Endodermal cell (in vitro differentiated cells): ENCODE results near the gene STAMBPL1. TPM values are rescaled to one million over a fixed set of nuclear protein-coding genes. Genes with fewer than 3 reads are reported as not detected.

ENCODE experiments used
- DNase-seq: peaks from one replicate; pipeline ENCODE4 v3.0.0-alpha.2; 2017
- H3K27ac ChIP-seq: 2 replicates; pipeline ENCODE4 v1.5.1; 2013; ENCODE audit warnings: mild to moderate bottlenecking, low read depth, low read length, moderate library complexity
- H3K27me3 ChIP-seq: 2 replicates; pipeline ENCODE4 v1.6.1; 2013; ENCODE audit warnings: mild to moderate bottlenecking, low read length, moderate library complexity; ENCODE audit not compliant: insufficient read depth, control insufficient read depth, poor library complexity, severe bottlenecking
- H3K36me3 ChIP-seq: 2 replicates; pipeline ENCODE4 v1.7.0; 2013; ENCODE audit warnings: mild to moderate bottlenecking, low read length, moderate library complexity; ENCODE audit not compliant: control insufficient read depth, insufficient read depth
- H3K4me1 ChIP-seq: one replicate; pipeline ENCODE4 v1.7.0; 2013; ENCODE audit warnings: low read length; ENCODE audit not compliant: control insufficient read depth, insufficient read depth
- H3K4me3 ChIP-seq: 2 replicates; pipeline ENCODE4 v1.5.1; 2013; ENCODE audit warnings: mild to moderate bottlenecking, low read length, moderate library complexity
- H3K9ac ChIP-seq: 2 replicates; pipeline ENCODE4 v1.6.1; 2013; ENCODE audit warnings: mild to moderate bottlenecking, low read length, moderate library complexity; ENCODE audit not compliant: poor library complexity, severe bottlenecking; ENCODE audit errors: extremely low read depth
- H3K9me3 ChIP-seq: 2 replicates; pipeline ENCODE4 v1.6.1; 2013; ENCODE audit warnings: mild to moderate bottlenecking, low read length, moderate library complexity; ENCODE audit not compliant: control insufficient read depth
- H3K27ac Mint-ChIP-seq: 2 replicates; pipeline ENCODE4 v1.8.0; 2020; ENCODE audit warnings: mixed read lengths
- H3K27me3 Mint-ChIP-seq: 2 replicates; pipeline ENCODE4 v1.8.0; 2021; ENCODE audit warnings: mild to moderate bottlenecking, mixed read lengths; ENCODE audit not compliant: insufficient read depth
- H3K36me3 Mint-ChIP-seq: 2 replicates; pipeline ENCODE4 v1.8.0; 2020; ENCODE audit warnings: low read depth, mixed read lengths
- H3K4me1 Mint-ChIP-seq: 2 replicates; pipeline ENCODE4 v1.8.0; 2020; ENCODE audit warnings: mixed read lengths
- H3K4me3 Mint-ChIP-seq: 2 replicates; pipeline ENCODE4 v1.8.0; 2020; ENCODE audit warnings: mild to moderate bottlenecking, moderate library complexity, mixed read lengths
- H3K9me3 Mint-ChIP-seq: 2 replicates; pipeline ENCODE4 v1.8.0; 2020; ENCODE audit warnings: mild to moderate bottlenecking, mixed read lengths
- WGBS, 2 experiments: methylation state at CpG; one replicate each; pipeline versions ENCODE4 v1.1.5 to v1.1.7; 2013; ENCODE audit warnings: missing lambda C conversion rate in 2 of 2, mixed read lengths in 1 of 2; ENCODE audit not compliant: insufficient coverage in 1 of 2, insufficient read length in 1 of 2; 5-methylcytosine and 5-hydroxymethylcytosine counted together
- total RNA-seq, 2 donors: library from RNA; stranded (reverse); fragmentation: NEBNext Ultra II Directional in 1 of 2; extraction: Animal tissue kit (Norgen Biotek cat#: 25700) in 1 of 2; gene quantifications; 2 replicates in 1 of 2; 3 replicates in 1 of 2; pipeline ENCODE4 v1.2.1, GENCODE V29; 2021
- TF ChIP-seq, protein P1 (sequence below): fragments of 200-600 bp; sonication (generic); conservative IDR thresholded peaks from 2 replicates; pipeline ENCODE4 v1.5.0; 2021; ENCODE audit warnings: antibody characterized with exemption, mild to moderate bottlenecking

STAMBPL1 gene
- total RNA-seq, 2 donors from 2014 or later, result 1.2 to 4.1 TPM

GRCh38 chr10:88932539-88933256 lies 52.7 kb downstream of the STAMBPL1 start:
- Mint-ChIP-seq H3K9me3 (no peaks in the 10 kb centered on the region), H3K4me1 (peaks cover 11% of the 10 kb centered on the region), H3K36me3 (no peaks in the 10 kb centered on the region), H3K27me3 (peaks cover 17% of the 10 kb centered on the region), H3K27ac (no peak overlapping the region), H3K4me3 (no peak overlapping the region)
- TF ChIP-seq, protein P1, sequence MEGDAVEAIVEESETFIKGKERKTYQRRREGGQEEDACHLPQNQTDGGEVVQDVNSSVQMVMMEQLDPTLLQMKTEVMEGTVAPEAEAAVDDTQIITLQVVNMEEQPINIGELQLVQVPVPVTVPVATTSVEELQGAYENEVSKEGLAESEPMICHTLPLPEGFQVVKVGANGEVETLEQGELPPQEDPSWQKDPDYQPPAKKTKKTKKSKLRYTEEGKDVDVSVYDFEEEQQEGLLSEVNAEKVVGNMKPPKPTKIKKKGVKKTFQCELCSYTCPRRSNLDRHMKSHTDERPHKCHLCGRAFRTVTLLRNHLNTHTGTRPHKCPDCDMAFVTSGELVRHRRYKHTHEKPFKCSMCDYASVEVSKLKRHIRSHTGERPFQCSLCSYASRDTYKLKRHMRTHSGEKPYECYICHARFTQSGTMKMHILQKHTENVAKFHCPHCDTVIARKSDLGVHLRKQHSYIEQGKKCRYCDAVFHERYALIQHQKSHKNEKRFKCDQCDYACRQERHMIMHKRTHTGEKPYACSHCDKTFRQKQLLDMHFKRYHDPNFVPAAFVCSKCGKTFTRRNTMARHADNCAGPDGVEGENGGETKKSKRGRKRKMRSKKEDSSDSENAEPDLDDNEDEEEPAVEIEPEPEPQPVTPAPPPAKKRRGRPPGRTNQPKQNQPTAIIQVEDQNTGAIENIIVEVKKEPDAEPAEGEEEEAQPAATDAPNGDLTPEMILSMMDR, result peak; percentile 90
- peak; percentile 76 for DNase-seq
- 57 to 58% methylated on average over 5 to 7 of the region's 7 CpGs for WGBS, 2 experiments
- H3K27ac ChIP-seq, result no peak overlapping the region
- H3K4me1 ChIP-seq, result no peaks in the 10 kb centered on the region
- H3K36me3 ChIP-seq, result no peaks in the 10 kb centered on the region
- no peaks in the 10 kb centered on the region for H3K9me3 ChIP-seq
- H3K27me3 ChIP-seq, result peaks cover 24% of the 10 kb centered on the region
- H3K9ac ChIP-seq, result no peak overlapping the region
- H3K4me3 ChIP-seq, result no peak overlapping the region

GRCh38 chr10:88933564-88933963 lies 53.5 kb downstream of the STAMBPL1 start:
- no peak overlapping the region for H3K9ac ChIP-seq
- TF ChIP-seq, protein P1, result no peak
- no peak overlapping the region for H3K4me3 Mint-ChIP-seq
- no peaks in the 10 kb centered on the region for H3K9me3 ChIP-seq
- no peak overlapping the region for H3K4me3 ChIP-seq
- peaks cover 17% of the 10 kb centered on the region for H3K27me3 Mint-ChIP-seq
- H3K4me1 ChIP-seq, result no peaks in the 10 kb centered on the region
- DNase-seq, result no peak
- no peaks in the 10 kb centered on the region for H3K9me3 Mint-ChIP-seq
- H3K27me3 ChIP-seq, result peaks cover 24% of the 10 kb centered on the region
- H3K36me3 Mint-ChIP-seq, result no peaks in the 10 kb centered on the region
- peaks cover 7% of the 10 kb centered on the region for H3K4me1 Mint-ChIP-seq
- no peak overlapping the region for H3K27ac ChIP-seq
- no peak overlapping the region for H3K27ac Mint-ChIP-seq
- H3K36me3 ChIP-seq, result no peaks in the 10 kb centered on the region
- WGBS, 2 experiments, result 83% methylated on average over 2 of the region's 2 CpGs; no CpG with 5 or more reads in 1 of the 2 experiments

DNA sequence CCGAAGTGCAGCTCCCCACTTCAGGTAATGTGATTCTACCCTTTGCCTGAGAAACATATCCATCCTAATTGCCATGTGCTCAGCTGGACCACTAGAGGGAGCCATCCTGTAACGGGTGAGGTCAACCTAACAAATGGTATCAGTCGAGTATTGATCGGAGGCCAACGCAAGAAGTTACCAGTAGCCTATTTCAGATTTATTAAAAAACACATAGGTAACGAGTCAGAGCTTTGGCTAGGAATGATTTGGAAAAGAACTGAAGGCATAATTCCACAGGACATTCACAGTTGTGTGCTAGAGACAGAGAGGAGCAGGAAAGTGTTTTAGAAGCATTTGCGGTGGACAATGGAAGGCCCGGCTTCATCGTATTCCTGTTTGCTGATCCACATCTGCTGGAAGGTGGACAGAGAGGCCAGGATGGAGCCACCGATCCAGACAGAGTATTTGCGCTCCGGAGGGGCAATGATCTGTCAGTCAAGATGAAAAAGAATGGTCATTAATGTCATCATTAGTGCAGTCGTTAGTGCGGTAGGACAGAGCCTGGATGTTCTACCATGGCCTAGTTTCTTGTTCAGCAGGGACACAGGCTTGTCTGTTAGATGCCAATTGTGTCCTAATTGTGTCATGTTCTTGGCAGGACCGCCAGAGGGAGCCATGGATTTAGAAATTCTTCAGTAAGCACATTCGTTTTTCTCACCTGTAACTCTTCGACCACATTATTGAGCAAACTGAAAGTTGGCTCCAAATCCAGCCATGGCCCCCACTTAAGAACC lies 55.0 kb downstream of the STAMBPL1 start:
- peak overlapping the region; percentile 13 for H3K27ac Mint-ChIP-seq
- TF ChIP-seq, protein P1, result peak; percentile 83
- Histone ChIP-seq H3K9me3 (no peaks in the 10 kb centered on the region), H3K9ac (no peak overlapping the region), H3K4me1 (no peaks in the 10 kb centered on the region), H3K27me3 (peaks cover 21% of the 10 kb centered on the region), H3K4me3 (no peak overlapping the region), H3K27ac (no peak overlapping the region), H3K36me3 (no peaks in the 10 kb centered on the region)
- peaks cover 16% of the 10 kb centered on the region for H3K27me3 Mint-ChIP-seq
- no peaks in the 10 kb centered on the region for H3K36me3 Mint-ChIP-seq
- H3K4me3 Mint-ChIP-seq, result no peak overlapping the region
- peak; percentile 84 for DNase-seq
- 61 to 66% methylated on average over 16 to 17 of the region's 17 CpGs for WGBS, 2 experiments
- peaks cover 7% of the 10 kb centered on the region for H3K4me1 Mint-ChIP-seq
- H3K9me3 Mint-ChIP-seq, result no peaks in the 10 kb centered on the region
